ENCODE measurements around the gene MELK. TPM values are rescaled to one million over a fixed set of nuclear protein-coding genes. Genes with fewer than 3 reads are reported as not detected.

Gene MELK
- total and polyA plus RNA-seq, 8 donors: 4.9 to 32.1 (median 16.2) TPM

- H3K4me3 ChIP-seq: no peak overlapping the region
- intact Hi-C loops (cut with DNase I): no loop called here
- TF ChIP-seq CTCF (IDR thresholded peaks at IDR 0.05): no peak
- ATAC-seq (no peak), DNase-seq (no peak)
- H3K27me3 ChIP-seq: no peaks in the 10 kb centered on the region
- H3K9me3 ChIP-seq: no peaks in the 10 kb centered on the region
- H3K36me3 ChIP-seq: no peaks in the 10 kb centered on the region
- H3K27ac ChIP-seq: no peak overlapping the region
- H3K4me1 ChIP-seq: no peaks in the 10 kb centered on the region
Measured at GRCh38 chr9:36623280-36623679, 50.6 kb downstream of the MELK start.

- DNase-seq (peak in 2 of 4 donors; percentile 14 to 41), ATAC-seq (peak; percentile 91)
- Histone ChIP-seq H3K27me3 (no peaks in the 10 kb centered on the region), H3K9me3 (no peaks in the 10 kb centered on the region), H3K27ac (peak overlapping the region in 1 of 2 donors; percentile 41), H3K4me1 (no peaks in the 10 kb centered on the region), H3K36me3 (no peaks in the 10 kb centered on the region), H3K4me3 (no peak overlapping the region)
- TF ChIP-seq CTCF (IDR thresholded peaks at IDR 0.05): no peak
- intact Hi-C loops (cut with DNase I): no loop called here
Measured at GRCh38 chr9:36625006-36625615, 52.4 kb downstream of the MELK start.

GRCh38 chr9:36632892-36633291 lies 60.2 kb downstream of the MELK start:
- ATAC-seq (peak; percentile 52), DNase-seq (no peak)
- no peaks in the 10 kb centered on the region for H3K36me3 ChIP-seq
- H3K27me3 ChIP-seq: no peaks in the 10 kb centered on the region
- no peak overlapping the region for H3K4me3 ChIP-seq
- no peaks in the 10 kb centered on the region for H3K4me1 ChIP-seq
- no peaks in the 10 kb centered on the region for H3K9me3 ChIP-seq
- H3K27ac ChIP-seq: no peak overlapping the region
- intact Hi-C loops (cut with DNase I): no loop called here
- TF ChIP-seq CTCF (IDR thresholded peaks at IDR 0.05): peak; percentile 31 to 58

- H3K27ac ChIP-seq: no peak overlapping the region
- H3K27me3 ChIP-seq: no peaks in the 10 kb centered on the region
- intact Hi-C loops (cut with DNase I): no loop called here
- TF ChIP-seq CTCF (IDR thresholded peaks at IDR 0.05): no peak
- no peak overlapping the region for H3K4me3 ChIP-seq
- H3K9me3 ChIP-seq: no peaks in the 10 kb centered on the region
- no peaks in the 10 kb centered on the region for H3K4me1 ChIP-seq
- DNase-seq (no peak), ATAC-seq (no peak)
- H3K36me3 ChIP-seq: no peaks in the 10 kb centered on the region
Measured at GRCh38 chr9:36637491-36638270, 65.0 kb downstream of the MELK start.

GRCh38 chr9:36640771-36641381 lies 68.2 kb downstream of the MELK start:
- ATAC-seq (no peak), DNase-seq (no peak)
- Histone ChIP-seq H3K4me1 (no peaks in the 10 kb centered on the region), H3K9me3 (no peaks in the 10 kb centered on the region), H3K4me3 (no peak overlapping the region), H3K27ac (no peak overlapping the region), H3K27me3 (no peaks in the 10 kb centered on the region), H3K36me3 (no peaks in the 10 kb centered on the region)
- intact Hi-C loops (cut with DNase I): no loop called here
- TF ChIP-seq CTCF (IDR thresholded peaks at IDR 0.05): no peak

Measured in left lung (tissue), 10 donors.